GM13976 (cell line): ENCODE measurements around the gene SLC23A2.

Experiments used
- DNase-seq: peaks from one replicate; pipeline ENCODE4 v3.0.0; 2012; ENCODE audit warnings: low spot score
- CTCF ChIP-seq: IDR thresholded peaks from 2 replicates; pipeline ENCODE4 v1.5.1; 2012; ENCODE audit warnings: borderline replicate concordance, mild to moderate bottlenecking; ENCODE audit not compliant: insufficient read depth; ENCODE audit errors: extremely low read depth, missing control alignments, control extremely low read depth
- in situ Hi-C: fragments of 300-500 bp; cut with MboI; formaldehyde crosslinking; loops from one replicate; pipeline ENCODE4 v1.12.0; 2022; ENCODE audit warnings: low sequenced_read_pairs, mixed read lengths, inconsistent platforms; ENCODE audit not compliant: unreplicated experiment

Gene SLC23A2

GRCh38 chr20:4956200-4956810 lies 45.0 kb downstream of the SLC23A2 start:
- TF ChIP-seq CTCF = peak; percentile 54
- DNase-seq = peak; percentile 47
- in situ Hi-C loops = no loop called here

GRCh38 chr20:4953881-4954280 lies 47.4 kb downstream of the SLC23A2 start:
- TF ChIP-seq CTCF = no peak
- no peak for DNase-seq
- in situ Hi-C loops = no loop called here

- no peak for DNase-seq
- no peak for TF ChIP-seq CTCF
- in situ Hi-C loops = no loop called here
Measured at GRCh38 chr20:4952229-4952628, 49.1 kb downstream of the SLC23A2 start.

DNA sequence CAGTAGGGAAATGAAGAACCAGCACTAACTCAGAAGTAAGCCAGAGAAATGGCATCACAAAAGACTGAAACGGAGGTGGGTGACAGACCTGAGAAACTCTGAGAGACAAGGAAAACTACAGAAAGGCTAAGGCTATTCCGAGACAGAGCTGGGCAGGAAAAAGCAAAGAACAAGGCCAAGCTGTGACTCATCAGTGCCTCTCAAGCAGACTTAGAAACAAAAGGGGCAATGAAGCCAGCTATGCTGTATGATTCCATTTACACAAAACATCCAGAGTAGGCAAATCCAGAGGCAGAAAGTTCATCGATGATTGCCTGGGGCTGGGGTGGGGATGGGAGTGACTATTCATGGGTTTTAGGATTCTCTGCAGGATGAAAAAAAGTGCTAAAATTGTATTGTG lies 50.0 kb downstream of the SLC23A2 start:
- TF ChIP-seq CTCF = no peak
- in situ Hi-C loops = no loop called here
- DNase-seq = no peak

DNA sequence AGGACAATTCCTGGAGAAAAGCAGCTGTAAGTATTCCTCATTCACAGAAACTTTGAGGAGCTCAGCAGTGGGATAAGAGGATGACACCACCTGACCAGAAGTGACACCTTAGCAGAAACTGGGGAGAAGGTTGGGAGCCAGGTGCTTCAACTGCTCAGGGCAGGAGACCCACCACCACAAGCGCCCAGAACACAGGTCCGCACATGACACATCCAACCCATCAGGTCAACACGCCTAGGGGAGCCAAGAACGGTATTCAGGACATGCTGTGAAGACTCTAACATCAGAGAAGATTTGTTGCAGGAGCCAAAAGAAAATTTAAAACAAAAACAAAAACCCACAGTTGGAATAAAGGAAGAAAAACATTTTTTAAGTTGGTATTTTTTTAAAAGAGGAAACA lies 50.5 kb downstream of the SLC23A2 start:
- in situ Hi-C loops = no loop called here
- no peak for TF ChIP-seq CTCF
- no peak for DNase-seq

DNA sequence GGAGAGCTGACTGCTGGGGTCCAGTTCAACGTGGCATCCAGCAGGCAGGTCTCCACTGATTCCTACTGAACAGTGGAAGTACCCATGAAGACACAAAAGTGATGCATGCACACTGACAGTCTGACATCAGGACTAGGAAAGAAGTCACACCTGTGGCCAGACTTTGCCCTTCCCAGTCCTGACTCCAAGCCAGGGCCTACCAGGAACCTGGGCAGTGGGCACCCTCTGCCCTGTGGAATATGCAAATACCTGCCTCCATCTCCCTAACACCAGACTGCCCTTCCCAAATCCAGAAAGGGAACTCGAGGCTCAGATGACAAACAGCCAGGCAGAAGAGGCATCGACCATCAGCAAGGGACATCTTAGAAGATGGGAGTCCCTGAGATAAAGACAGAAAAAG lies 50.9 kb downstream of the SLC23A2 start:
- no peak for DNase-seq
- no peak for TF ChIP-seq CTCF
- in situ Hi-C loops = no loop called here

- in situ Hi-C loops = no loop called here
- peak; percentile 43 for TF ChIP-seq CTCF
- DNase-seq = peak; percentile 46
Measured at GRCh38 chr20:4949833-4950178, 51.5 kb downstream of the SLC23A2 start.
